Neural cell (in vitro differentiated cells): ENCODE data around the gene BGN. TPM values are rescaled to one million over a fixed set of nuclear protein-coding genes. Genes with fewer than 3 reads are reported as not detected.

Experiments
- H2AFZ ChIP-seq: fragments of 200-600, 300-800 bp; sonication (generic), shearing (Covaris generic); 2 replicates; pipeline ENCODE4 v1.6.0; 2014; ENCODE audit warnings: low read depth, mild to moderate bottlenecking, antibody characterized with exemption, low read length, moderate library complexity
- H3F3A ChIP-seq: fragments of 200-600 bp; shearing (Covaris generic); 2 replicates; pipeline ENCODE4 v1.6.1; 2016; ENCODE audit warnings: mild to moderate bottlenecking, moderate library complexity, mixed read lengths, antibody characterized with exemption, low read length; ENCODE audit not compliant: insufficient read depth, poor library complexity, severe bottlenecking
- H3K27ac ChIP-seq: fragments of 200-600, 300-800 bp; sonication (generic), shearing (Covaris generic); 2 replicates; pipeline ENCODE4 v1.5.1; 2014; ENCODE audit warnings: mild to moderate bottlenecking, low read length, moderate library complexity
- H3K27me3 ChIP-seq: fragments of 300-800, 200-600 bp; sonication (generic), shearing (Covaris generic); 2 replicates; pipeline ENCODE4 v1.6.0; 2014; ENCODE audit warnings: mild to moderate bottlenecking, low read depth, low read length, moderate library complexity; ENCODE audit not compliant: insufficient read depth
- H3K36me3 ChIP-seq: fragments of 300-800, 200-600 bp; sonication (generic), shearing (Covaris generic); 2 replicates; pipeline ENCODE4 v1.5.1; 2014; ENCODE audit warnings: mild to moderate bottlenecking, antibody characterized with exemption, low read length, moderate library complexity; ENCODE audit not compliant: insufficient read depth
- H3K4me2 ChIP-seq: fragments of 300-800, 200-600 bp; sonication (generic), shearing (Covaris generic); 2 replicates; pipeline ENCODE4 v1.6.0; 2014; ENCODE audit warnings: mild to moderate bottlenecking, low read length
- H3K4me3 ChIP-seq: fragments of 300-800, 200-600 bp; sonication (generic), shearing (Covaris generic); 2 replicates; pipeline ENCODE4 v1.5.1; 2014; ENCODE audit warnings: mild to moderate bottlenecking, low read length, moderate library complexity
- H3K79me2 ChIP-seq: fragments of 200-600 bp; shearing (Covaris generic); replicated peaks from 2 replicates; pipeline ENCODE4 v1.6.0; 2014; ENCODE audit warnings: mild to moderate bottlenecking, low read length, moderate library complexity; ENCODE audit not compliant: insufficient read depth
- H3K9ac ChIP-seq: fragments of 300-800, 200-600 bp; sonication (generic), shearing (Covaris generic); 2 replicates; pipeline ENCODE4 v1.6.1; 2016; ENCODE audit warnings: mild to moderate bottlenecking, low read length, mixed read lengths
- H3K9me2 ChIP-seq: fragments of 200-600 bp; shearing (Covaris generic); 2 replicates; pipeline ENCODE4 v1.6.1; 2016; ENCODE audit warnings: mild to moderate bottlenecking, low read length, mixed read lengths; ENCODE audit not compliant: insufficient read depth
- H3K9me3 ChIP-seq: fragments of 200-600, 300-800 bp; sonication (generic), shearing (Covaris generic); 2 replicates; pipeline ENCODE4 v1.6.1; 2016; ENCODE audit warnings: mild to moderate bottlenecking, mixed run types, low read length, moderate library complexity, mixed read lengths
- H4K20me1 ChIP-seq: fragments of 200-600 bp; shearing (Covaris generic); 2 replicates; pipeline ENCODE4 v1.6.1; 2016; ENCODE audit warnings: mild to moderate bottlenecking, mixed run types; ENCODE audit not compliant: insufficient read depth
- EP300 ChIP-seq: fragments of 450-650 bp; conservative IDR thresholded peaks from 2 replicates; pipeline ENCODE4 v1.6.1; 2014; ENCODE audit warnings: antibody characterized with exemption, mild to moderate bottlenecking, moderate library complexity; ENCODE audit not compliant: poor library complexity, severe bottlenecking
- EZH2 ChIP-seq: fragments of 200-600, 300-800 bp; shearing (Covaris generic), sonication (generic); IDR thresholded peaks from 2 replicates; pipeline ENCODE4 v1.6.1; 2014; ENCODE audit warnings: antibody characterized with exemption, low read length, borderline replicate concordance, mild to moderate bottlenecking; ENCODE audit not compliant: insufficient read depth, poor library complexity, severe bottlenecking
- MXI1 ChIP-seq: fragments of 450-650 bp; conservative IDR thresholded peaks from 2 replicates; pipeline ENCODE4 v1.6.1; 2014; ENCODE audit warnings: antibody characterized with exemption, mild to moderate bottlenecking; ENCODE audit not compliant: poor library complexity, severe bottlenecking
- POLR2AphosphoS5 ChIP-seq: IDR thresholded peaks from 2 replicates; pipeline ENCODE4 v1.6.1; 2012
- RAD21 ChIP-seq: fragments of 450-650 bp; conservative IDR thresholded peaks from 2 replicates; pipeline ENCODE4 v1.6.1; 2014; ENCODE audit warnings: antibody characterized with exemption, mild to moderate bottlenecking, moderate library complexity
- SMC3 ChIP-seq: fragments of 450-650 bp; conservative IDR thresholded peaks from 2 replicates; pipeline ENCODE4 v1.6.1; 2014; ENCODE audit warnings: antibody characterized with exemption, mild to moderate bottlenecking, moderate library complexity; ENCODE audit not compliant: poor library complexity
- TAF1 ChIP-seq: IDR thresholded peaks from 2 replicates; pipeline ENCODE4 v1.6.1; 2012; ENCODE audit warnings: low read depth
- polyA plus RNA-seq: library from polyadenylated mRNA; depleted of rRNA; stranded (reverse); fragments of >200 nt; gene quantifications from 2 replicates; pipeline ENCODE4 v1.2.3, GENCODE V29; 2014
- TF ChIP-seq, protein P1 (sequence below): IDR thresholded peaks from 2 replicates; pipeline ENCODE4 v1.6.1; 2012; ENCODE audit warnings: borderline replicate concordance
- TF ChIP-seq, protein P2 (sequence below): fragments of 450-650 bp; IDR thresholded peaks from 2 replicates; pipeline ENCODE4 v1.5.1; 2014; ENCODE audit warnings: antibody characterized with exemption, mild to moderate bottlenecking, moderate library complexity; ENCODE audit not compliant: poor library complexity, severe bottlenecking

BGN gene
- polyA plus RNA-seq, 1 donor from 2014 or later, result not detected

DNA sequence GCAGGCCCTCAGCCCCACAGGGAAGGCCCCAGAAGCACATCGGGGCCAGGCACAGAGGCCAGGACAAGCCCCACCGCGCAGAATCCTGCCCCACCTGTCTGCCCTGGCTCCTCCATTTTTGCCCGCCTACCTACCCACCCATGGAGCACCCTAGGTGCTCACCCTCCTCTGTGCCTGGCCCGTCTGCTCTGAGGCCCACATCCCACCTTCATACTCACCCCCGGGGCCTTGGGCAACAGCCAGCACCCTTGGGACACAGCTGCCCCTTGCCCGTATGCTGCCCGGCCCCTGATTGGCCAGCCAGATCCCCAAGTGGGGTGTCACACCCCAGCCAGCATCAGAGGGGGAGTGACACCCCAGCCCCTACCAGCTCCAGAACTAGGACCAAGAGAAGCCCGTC, 38.1 kb upstream of the BGN start:
- Histone ChIP-seq H3K27me3 (no peaks in the 10 kb centered on the region), H2AFZ (no peak overlapping the region), H3K36me3 (no peaks in the 10 kb centered on the region), H3K79me2 (no peaks in the 10 kb centered on the region), H3K27ac (no peak overlapping the region), H3K9me3 (no peaks in the 10 kb centered on the region), H3K9me2 (no peaks in the 10 kb centered on the region), H3K4me3 (no peak overlapping the region), H3K4me2 (no peak overlapping the region), H4K20me1 (no peaks in the 10 kb centered on the region), H3K9ac (no peak overlapping the region), H3F3A (no peaks in the 10 kb centered on the region)
- TF ChIP-seq, protein P1, sequence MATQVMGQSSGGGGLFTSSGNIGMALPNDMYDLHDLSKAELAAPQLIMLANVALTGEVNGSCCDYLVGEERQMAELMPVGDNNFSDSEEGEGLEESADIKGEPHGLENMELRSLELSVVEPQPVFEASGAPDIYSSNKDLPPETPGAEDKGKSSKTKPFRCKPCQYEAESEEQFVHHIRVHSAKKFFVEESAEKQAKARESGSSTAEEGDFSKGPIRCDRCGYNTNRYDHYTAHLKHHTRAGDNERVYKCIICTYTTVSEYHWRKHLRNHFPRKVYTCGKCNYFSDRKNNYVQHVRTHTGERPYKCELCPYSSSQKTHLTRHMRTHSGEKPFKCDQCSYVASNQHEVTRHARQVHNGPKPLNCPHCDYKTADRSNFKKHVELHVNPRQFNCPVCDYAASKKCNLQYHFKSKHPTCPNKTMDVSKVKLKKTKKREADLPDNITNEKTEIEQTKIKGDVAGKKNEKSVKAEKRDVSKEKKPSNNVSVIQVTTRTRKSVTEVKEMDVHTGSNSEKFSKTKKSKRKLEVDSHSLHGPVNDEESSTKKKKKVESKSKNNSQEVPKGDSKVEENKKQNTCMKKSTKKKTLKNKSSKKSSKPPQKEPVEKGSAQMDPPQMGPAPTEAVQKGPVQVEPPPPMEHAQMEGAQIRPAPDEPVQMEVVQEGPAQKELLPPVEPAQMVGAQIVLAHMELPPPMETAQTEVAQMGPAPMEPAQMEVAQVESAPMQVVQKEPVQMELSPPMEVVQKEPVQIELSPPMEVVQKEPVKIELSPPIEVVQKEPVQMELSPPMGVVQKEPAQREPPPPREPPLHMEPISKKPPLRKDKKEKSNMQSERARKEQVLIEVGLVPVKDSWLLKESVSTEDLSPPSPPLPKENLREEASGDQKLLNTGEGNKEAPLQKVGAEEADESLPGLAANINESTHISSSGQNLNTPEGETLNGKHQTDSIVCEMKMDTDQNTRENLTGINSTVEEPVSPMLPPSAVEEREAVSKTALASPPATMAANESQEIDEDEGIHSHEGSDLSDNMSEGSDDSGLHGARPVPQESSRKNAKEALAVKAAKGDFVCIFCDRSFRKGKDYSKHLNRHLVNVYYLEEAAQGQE, result no peak
- TF ChIP-seq SMC3, result no peak
- no peak for TF ChIP-seq POLR2AphosphoS5
- TF ChIP-seq TAF1, result no peak
- no peak for TF ChIP-seq EZH2
- no peak for TF ChIP-seq RAD21
- TF ChIP-seq EP300, result no peak
- no peak for TF ChIP-seq MXI1
- TF ChIP-seq, protein P2, sequence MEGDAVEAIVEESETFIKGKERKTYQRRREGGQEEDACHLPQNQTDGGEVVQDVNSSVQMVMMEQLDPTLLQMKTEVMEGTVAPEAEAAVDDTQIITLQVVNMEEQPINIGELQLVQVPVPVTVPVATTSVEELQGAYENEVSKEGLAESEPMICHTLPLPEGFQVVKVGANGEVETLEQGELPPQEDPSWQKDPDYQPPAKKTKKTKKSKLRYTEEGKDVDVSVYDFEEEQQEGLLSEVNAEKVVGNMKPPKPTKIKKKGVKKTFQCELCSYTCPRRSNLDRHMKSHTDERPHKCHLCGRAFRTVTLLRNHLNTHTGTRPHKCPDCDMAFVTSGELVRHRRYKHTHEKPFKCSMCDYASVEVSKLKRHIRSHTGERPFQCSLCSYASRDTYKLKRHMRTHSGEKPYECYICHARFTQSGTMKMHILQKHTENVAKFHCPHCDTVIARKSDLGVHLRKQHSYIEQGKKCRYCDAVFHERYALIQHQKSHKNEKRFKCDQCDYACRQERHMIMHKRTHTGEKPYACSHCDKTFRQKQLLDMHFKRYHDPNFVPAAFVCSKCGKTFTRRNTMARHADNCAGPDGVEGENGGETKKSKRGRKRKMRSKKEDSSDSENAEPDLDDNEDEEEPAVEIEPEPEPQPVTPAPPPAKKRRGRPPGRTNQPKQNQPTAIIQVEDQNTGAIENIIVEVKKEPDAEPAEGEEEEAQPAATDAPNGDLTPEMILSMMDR, result no peak

DNA sequence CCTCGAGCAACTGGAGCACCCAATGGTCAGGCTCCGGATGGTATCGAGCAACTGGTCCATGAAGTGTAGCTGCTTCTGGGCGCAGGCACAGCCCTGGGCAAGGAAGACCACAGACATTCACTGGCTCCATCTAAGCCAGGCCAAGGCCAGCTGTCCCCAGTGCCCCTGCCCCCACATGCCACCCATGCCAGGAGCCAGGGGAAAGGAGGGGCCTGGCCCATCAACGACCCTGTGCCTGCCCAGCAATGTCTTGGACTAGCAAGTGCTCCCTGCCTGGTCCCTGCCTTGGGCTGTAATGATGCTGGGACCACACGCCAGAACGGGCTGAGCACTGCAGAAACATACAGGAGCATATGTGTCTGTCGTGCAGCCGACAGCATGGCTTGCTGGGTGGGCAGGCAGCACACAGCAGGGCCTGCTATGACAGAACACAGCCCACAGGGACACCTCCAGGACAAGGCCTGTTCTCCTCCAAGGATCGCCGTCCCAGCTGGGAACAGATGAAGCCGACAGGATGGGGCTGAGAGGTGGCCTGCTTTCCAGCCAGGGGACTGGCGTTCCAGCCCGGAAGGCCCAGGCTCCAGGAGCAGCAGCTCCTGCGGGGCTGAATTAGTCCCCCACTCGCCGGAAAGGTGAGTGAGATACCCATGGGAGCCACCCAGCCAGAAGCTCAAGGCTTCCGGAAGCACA, 37.5 kb upstream of the BGN start:
- H2AFZ ChIP-seq, result no peak overlapping the region
- H3K27ac ChIP-seq, result no peak overlapping the region
- H3K9ac ChIP-seq, result no peak overlapping the region
- no peaks in the 10 kb centered on the region for H3K79me2 ChIP-seq
- no peaks in the 10 kb centered on the region for H3K27me3 ChIP-seq
- H3K9me2 ChIP-seq, result no peaks in the 10 kb centered on the region
- H3K36me3 ChIP-seq, result no peaks in the 10 kb centered on the region
- no peaks in the 10 kb centered on the region for H3K9me3 ChIP-seq
- no peaks in the 10 kb centered on the region for H4K20me1 ChIP-seq
- TF ChIP-seq POLR2AphosphoS5 (no peak), TAF1 (no peak), MXI1 (no peak), RAD21 (no peak), EZH2 (no peak), EP300 (no peak), SMC3 (no peak)
- TF ChIP-seq, protein P2, result no peak
- TF ChIP-seq, protein P1, result no peak
- no peak overlapping the region for H3K4me2 ChIP-seq
- no peak overlapping the region for H3K4me3 ChIP-seq
- H3F3A ChIP-seq, result no peaks in the 10 kb centered on the region
